ENCODE results near the gene RSRC1.
"Not testable (repeated sequence)": the region's sequence is repeated elsewhere in the genome, so short reads cannot be mapped to it uniquely, and the experiment has no call there.

Gene RSRC1

GRCh38 chr3:158355623-158356588, 246.0 kb downstream of the RSRC1 start:
- DNase-seq = no peak

GRCh38 chr3:158359339-158359738, 249.4 kb downstream of the RSRC1 start:
- in situ Hi-C loops (cut with MboI; ENCODE audit: low pct_unique_long_range_greater_than_20kb, low sequenced_read_pairs) = no loop called here
- DNase-seq = no peak

More at GRCh38 chr3:158355623-158356588, 246.0 kb downstream of the RSRC1 start:
- in situ Hi-C loops (cut with MboI; ENCODE audit: low pct_unique_long_range_greater_than_20kb, low sequenced_read_pairs) = no loop called here

GRCh38 chr3:158360756-158361448, 251.0 kb downstream of the RSRC1 start:
- DNase-seq = no peak
- in situ Hi-C loops (cut with MboI; ENCODE audit: low pct_unique_long_range_greater_than_20kb, low sequenced_read_pairs) = no loop called here

GRCh38 chr3:158368271-158368670, 258.4 kb downstream of the RSRC1 start:
- no peak for DNase-seq
- in situ Hi-C loops (cut with MboI; ENCODE audit: low pct_unique_long_range_greater_than_20kb, low sequenced_read_pairs) = no loop called here

GRCh38 chr3:158369279-158369678, 259.4 kb downstream of the RSRC1 start:
- no peak for DNase-seq
- in situ Hi-C loops (cut with MboI; ENCODE audit: low pct_unique_long_range_greater_than_20kb, low sequenced_read_pairs) = no loop called here

- peak; percentile 8 for DNase-seq
- in situ Hi-C loops (cut with MboI; ENCODE audit: low pct_unique_long_range_greater_than_20kb, low sequenced_read_pairs) = no loop called here
Observed at GRCh38 chr3:158379517-158379916, 269.6 kb downstream of the RSRC1 start.

- in situ Hi-C loops (cut with MboI; ENCODE audit: low pct_unique_long_range_greater_than_20kb, low sequenced_read_pairs) = no loop called here
- DNase-seq = no peak
Observed at GRCh38 chr3:158381262-158381868, 271.5 kb downstream of the RSRC1 start.

GRCh38 chr3:158382479-158382878, 272.6 kb downstream of the RSRC1 start:
- in situ Hi-C loops (cut with MboI; ENCODE audit: low pct_unique_long_range_greater_than_20kb, low sequenced_read_pairs) = no loop called here
- DNase-seq = no peak

GRCh38 chr3:158384019-158384418, 274.1 kb downstream of the RSRC1 start:
- in situ Hi-C loops (cut with MboI; ENCODE audit: low pct_unique_long_range_greater_than_20kb, low sequenced_read_pairs) = no loop called here

GRCh38 chr3:158395421-158395820, 285.5 kb downstream of the RSRC1 start:
- in situ Hi-C loops (cut with MboI; ENCODE audit: low pct_unique_long_range_greater_than_20kb, low sequenced_read_pairs) = no loop called here
- DNase-seq = no peak

More at GRCh38 chr3:158384019-158384418, 274.1 kb downstream of the RSRC1 start:
- no peak for DNase-seq

GRCh38 chr3:158402590-158402989, 292.7 kb downstream of the RSRC1 start:
- no peak for DNase-seq
- in situ Hi-C loops (cut with MboI; ENCODE audit: low pct_unique_long_range_greater_than_20kb, low sequenced_read_pairs) = no loop called here

GRCh38 chr3:158403013-158403412, 293.1 kb downstream of the RSRC1 start:
- in situ Hi-C loops (cut with MboI; ENCODE audit: low pct_unique_long_range_greater_than_20kb, low sequenced_read_pairs) = no loop called here
- DNase-seq = no peak

GRCh38 chr3:158404131-158404718, 294.3 kb downstream of the RSRC1 start:
- no peak for DNase-seq
- in situ Hi-C loops (cut with MboI; ENCODE audit: low pct_unique_long_range_greater_than_20kb, low sequenced_read_pairs) = no loop called here

GRCh38 chr3:158405507-158405906, 295.6 kb downstream of the RSRC1 start:
- in situ Hi-C loops (cut with MboI; ENCODE audit: low pct_unique_long_range_greater_than_20kb, low sequenced_read_pairs) = no loop called here
- DNase-seq = no peak

GRCh38 chr3:158407844-158408517, 298.1 kb downstream of the RSRC1 start:
- in situ Hi-C loops (cut with MboI; ENCODE audit: low pct_unique_long_range_greater_than_20kb, low sequenced_read_pairs) = no loop called here
- no peak for DNase-seq

- DNase-seq; in situ Hi-C loops (cut with MboI; ENCODE audit: low pct_unique_long_range_greater_than_20kb, low sequenced_read_pairs): not testable (repeated sequence)
Observed at GRCh38 chr3:158408518-158408897, 298.6 kb downstream of the RSRC1 start.

GRCh38 chr3:158418035-158418434, 308.1 kb downstream of the RSRC1 start:
- in situ Hi-C loops (cut with MboI; ENCODE audit: low pct_unique_long_range_greater_than_20kb, low sequenced_read_pairs) = no loop called here
- no peak for DNase-seq

GRCh38 chr3:158419820-158420653, 310.1 kb downstream of the RSRC1 start:
- in situ Hi-C loops (cut with MboI; ENCODE audit: low pct_unique_long_range_greater_than_20kb, low sequenced_read_pairs) = no loop called here
- DNase-seq = no peak
